SH-SY5Y (cell line): ENCODE data around the gene CDH5.

Source experiments
- GATA2 ChIP-seq: IDR thresholded peaks from 2 replicates; pipeline ENCODE4 v1.6.1; 2011; ENCODE audit warnings: mild to moderate bottlenecking, low read depth, low read length
- GATA3 ChIP-seq: IDR thresholded peaks from 2 replicates; pipeline ENCODE4 v1.6.1; 2011; ENCODE audit warnings: low read depth, mild to moderate bottlenecking, low read length, moderate library complexity

The CDH5 gene

GRCh38 chr16:66366433-66367299 lies at the start of gene CDH5:
Gene CDH5 (plus strand): TSS chr16:66366691. CDS start chr16:66379338, 12,647 bp downstream.
- TF ChIP-seq GATA2 = no peak
- TF ChIP-seq GATA3 = no peak

DNA sequence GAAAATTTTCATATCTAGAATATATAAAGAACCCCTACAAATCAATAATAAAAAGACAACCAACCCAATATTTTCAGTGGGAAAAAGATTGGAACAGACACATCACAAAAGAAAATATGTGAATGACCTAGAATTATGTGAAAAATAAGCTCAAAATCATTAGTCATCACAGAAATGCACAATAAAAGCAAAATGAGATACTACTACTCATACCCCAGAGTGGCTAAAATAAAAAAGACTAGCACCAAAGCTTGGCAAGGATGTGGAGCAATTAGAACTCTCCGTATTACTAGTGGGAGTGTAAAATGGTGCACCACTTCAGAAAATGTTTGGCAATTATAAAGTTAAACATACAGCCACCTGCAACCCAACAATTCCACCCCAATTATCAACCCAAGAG lies 48.0 kb upstream of the CDH5 start:
- TF ChIP-seq GATA2 (no peak), GATA3 (no peak)

- no peak for TF ChIP-seq GATA2
- TF ChIP-seq GATA3 = no peak
Measured at GRCh38 chr16:66320774-66321173, 45.7 kb upstream of the CDH5 start.

- TF ChIP-seq GATA2 = no peak
- no peak for TF ChIP-seq GATA3
Measured at GRCh38 chr16:66322174-66322573, 44.3 kb upstream of the CDH5 start.

GRCh38 chr16:66324815-66325515 lies 41.5 kb upstream of the CDH5 start:
- TF ChIP-seq GATA2 (no peak), GATA3 (no peak)

DNA sequence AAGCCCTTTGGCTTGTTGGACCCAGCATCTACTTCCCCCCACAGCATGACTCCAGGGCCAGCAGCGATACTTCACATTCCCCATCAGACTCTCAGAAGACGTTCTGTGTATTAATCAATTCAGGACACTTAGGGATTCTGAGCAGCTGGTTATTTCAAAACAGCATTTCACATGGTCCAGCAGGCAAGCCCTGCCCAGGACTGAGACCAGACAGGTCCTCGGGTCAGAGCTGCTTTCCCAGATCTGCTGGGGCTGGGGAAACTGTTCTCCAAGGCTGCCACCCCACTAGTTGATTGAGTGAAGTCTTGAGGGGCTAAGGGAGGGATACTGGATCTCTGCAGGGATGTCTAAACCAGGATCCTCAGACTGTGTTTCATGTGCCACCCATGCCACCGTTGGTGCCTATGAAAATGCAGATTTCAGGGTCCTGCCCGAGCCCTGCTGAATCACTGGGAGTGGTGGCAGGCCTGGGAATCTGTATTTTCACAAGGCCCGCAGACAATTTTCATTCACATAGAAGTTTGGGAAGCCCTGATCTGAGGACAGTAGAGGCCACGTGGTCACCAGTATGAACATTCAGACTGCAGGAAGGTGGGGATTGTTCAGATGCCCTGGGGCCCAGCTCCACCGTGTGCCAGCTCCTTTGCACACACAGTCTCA lies 40.6 kb upstream of the CDH5 start:
- TF ChIP-seq GATA2 (no peak), GATA3 (no peak)

- TF ChIP-seq GATA3 (no peak), GATA2 (no peak)
Measured at GRCh38 chr16:66326991-66327513, 39.4 kb upstream of the CDH5 start.

DNA sequence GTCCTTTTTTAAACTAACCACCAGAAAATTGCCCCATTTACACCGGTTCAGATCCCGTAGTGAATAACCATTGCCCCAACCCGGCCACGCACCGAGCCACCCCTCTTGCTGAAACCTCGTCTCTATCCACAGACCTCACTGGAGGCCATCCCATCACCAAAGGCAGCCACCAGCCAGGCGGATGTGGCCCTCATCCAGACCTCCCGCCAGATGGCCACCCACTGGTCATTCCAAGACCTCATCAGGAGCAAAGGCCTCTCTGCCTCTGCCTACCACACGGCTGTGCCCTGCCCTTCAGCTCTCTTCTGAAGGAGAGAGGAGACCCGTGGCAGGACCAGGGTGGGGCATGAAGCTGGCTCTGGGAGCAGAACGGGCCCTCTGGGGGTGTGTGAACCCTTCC lies 38.2 kb upstream of the CDH5 start:
- TF ChIP-seq GATA3 (no peak), GATA2 (no peak)

DNA sequence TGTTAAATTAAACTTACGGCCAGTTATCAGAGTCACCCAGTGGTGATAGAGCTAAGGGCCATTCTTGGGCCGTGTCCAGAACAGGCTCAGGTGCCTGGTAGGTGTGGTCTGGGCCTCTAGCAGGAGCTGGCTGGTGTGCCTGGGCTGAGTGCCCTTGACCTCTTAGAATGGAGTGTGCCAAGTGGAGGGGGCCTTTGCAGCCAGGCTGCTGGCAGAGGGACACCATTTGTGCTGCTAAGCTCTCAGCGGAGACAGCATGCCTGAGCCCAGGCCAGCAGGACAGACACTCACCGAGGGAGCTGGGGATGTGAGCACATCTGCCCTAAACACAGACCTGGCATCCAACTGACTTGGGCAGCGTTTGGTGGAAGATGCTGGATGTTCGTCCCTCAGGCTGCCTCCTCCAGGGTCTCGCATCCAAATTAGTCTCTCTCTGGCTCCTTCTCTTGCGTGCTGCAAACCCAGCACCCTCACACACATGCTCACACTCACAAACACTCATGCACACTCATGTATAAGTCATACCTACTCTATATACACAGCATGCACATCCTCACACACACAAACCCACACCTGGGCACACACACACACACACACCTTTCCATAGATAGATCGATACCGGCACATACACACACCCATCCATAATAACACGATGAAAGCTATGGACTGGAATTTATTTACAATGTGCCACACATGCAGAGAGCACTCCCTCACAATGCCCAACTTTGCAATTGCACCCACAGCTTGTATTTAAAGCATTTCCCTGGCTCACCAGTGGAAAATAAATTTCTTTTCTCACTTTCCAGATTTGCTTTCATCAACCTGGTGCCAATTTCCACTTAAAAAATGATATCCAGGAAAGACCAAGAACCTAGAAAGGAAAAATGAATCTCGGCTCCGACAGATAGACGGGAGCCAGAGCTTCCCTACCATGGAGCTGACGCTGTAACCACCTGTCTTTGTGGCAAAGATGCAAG lies 33.6 kb upstream of the CDH5 start:
- no peak for TF ChIP-seq GATA3
- TF ChIP-seq GATA2 = no peak

DNA sequence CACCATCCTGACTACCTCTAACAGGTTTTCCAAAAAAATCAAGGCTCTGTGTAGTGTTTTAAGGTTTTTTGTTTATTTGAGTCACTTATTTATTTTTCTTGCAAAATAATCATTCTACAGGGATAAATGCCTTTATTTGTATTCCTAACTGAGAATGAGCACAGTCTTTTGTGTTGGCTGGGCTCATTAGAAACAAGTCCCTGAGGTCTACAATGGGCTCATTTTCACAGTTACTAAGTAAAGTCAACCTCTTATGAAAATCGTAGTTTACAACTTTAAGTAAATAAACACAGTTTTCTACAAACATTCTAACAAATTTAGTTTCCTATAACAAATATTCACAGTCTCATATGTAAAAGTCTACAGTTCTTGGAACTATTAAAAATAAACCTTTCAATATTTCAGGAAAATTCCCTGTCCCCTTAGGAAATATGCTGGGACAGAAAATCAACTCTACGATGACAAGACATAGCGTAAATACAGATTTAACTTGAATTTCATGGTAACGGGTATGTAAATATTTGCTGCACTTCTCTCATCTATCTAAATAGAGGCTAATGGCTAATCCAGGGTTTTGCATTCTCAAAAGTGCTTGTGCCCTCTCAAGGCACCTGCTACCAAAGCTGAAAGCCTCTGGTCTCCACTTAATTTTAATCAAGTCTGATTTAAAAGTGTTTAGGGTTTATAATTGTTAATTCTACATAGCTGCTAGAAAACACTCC lies 31.5 kb upstream of the CDH5 start:
- TF ChIP-seq GATA2 (no peak), GATA3 (no peak)

DNA sequence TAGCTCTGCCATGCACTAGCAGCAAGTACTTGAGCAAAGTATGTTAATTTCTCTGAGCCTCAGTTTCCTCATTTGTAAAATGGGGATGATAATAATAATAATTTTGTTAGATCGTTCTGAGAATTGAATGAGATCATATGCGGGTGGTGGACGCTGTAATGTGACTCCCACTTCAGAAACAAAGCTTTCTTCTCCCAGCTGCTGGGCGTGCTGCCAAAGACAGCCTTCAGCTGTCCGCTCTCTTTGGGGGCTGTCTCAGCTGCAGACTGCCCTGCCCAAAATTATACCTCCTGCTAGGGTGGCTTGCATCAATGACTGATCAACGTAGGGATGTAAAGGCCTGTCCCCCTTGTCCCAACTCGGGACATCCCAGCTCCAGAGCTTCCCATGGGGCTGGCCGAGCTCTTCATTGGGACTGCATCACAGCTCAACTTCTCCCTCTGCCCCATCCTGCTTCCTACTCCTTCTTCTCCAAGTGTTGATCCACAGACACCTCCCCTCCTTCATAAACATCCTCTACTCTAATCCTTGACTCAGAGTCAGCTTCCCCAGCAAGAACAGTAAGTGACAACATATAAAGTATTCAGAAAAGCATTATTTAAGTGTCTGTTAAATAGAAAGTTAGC lies 30.7 kb upstream of the CDH5 start:
- no peak for TF ChIP-seq GATA3
- no peak for TF ChIP-seq GATA2
